Suprapubic skin (tissue), 4 donors: ENCODE data around the gene GMPR.

Source experiments
- POLR2A ChIP-seq, 2 donors: fragments of 450-650 bp; IDR thresholded peaks; one replicate each; pipeline ENCODE4 v1.6.1; 2017; ENCODE audit warnings: antibody characterized with exemption in 2 of 2, mild to moderate bottlenecking in 2 of 2, moderate library complexity in 2 of 2
- POLR2AphosphoS5 ChIP-seq, 3 donors: sonication (generic); formaldehyde crosslinking; IDR thresholded peaks; one replicate each; pipeline ENCODE4 v1.6.1; 2017; ENCODE audit warnings: antibody characterized with exemption in 3 of 3
- TF ChIP-seq, protein P1 (sequence below), 2 donors: fragments of 200-600 bp in 1 of 2; fragments of 450-650 bp in 1 of 2; sonication (generic) in 1 of 2; IDR thresholded peaks; one replicate each; pipeline ENCODE4 v1.5.1; 2016 to 2019; ENCODE audit warnings: antibody characterized with exemption in 2 of 2, mild to moderate bottlenecking in 1 of 2, moderate library complexity in 1 of 2

GRCh38 chr6:16288163-16288562 lies 49.8 kb downstream of the GMPR start:
- TF ChIP-seq, protein P1, sequence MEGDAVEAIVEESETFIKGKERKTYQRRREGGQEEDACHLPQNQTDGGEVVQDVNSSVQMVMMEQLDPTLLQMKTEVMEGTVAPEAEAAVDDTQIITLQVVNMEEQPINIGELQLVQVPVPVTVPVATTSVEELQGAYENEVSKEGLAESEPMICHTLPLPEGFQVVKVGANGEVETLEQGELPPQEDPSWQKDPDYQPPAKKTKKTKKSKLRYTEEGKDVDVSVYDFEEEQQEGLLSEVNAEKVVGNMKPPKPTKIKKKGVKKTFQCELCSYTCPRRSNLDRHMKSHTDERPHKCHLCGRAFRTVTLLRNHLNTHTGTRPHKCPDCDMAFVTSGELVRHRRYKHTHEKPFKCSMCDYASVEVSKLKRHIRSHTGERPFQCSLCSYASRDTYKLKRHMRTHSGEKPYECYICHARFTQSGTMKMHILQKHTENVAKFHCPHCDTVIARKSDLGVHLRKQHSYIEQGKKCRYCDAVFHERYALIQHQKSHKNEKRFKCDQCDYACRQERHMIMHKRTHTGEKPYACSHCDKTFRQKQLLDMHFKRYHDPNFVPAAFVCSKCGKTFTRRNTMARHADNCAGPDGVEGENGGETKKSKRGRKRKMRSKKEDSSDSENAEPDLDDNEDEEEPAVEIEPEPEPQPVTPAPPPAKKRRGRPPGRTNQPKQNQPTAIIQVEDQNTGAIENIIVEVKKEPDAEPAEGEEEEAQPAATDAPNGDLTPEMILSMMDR (IDR thresholded peaks at IDR 0.05) = no peak
- TF ChIP-seq POLR2AphosphoS5 (IDR thresholded peaks at IDR 0.05) = no peak
- TF ChIP-seq POLR2A (IDR thresholded peaks at IDR 0.05) = no peak
